ENCODE data around the gene TMA7B. TPM values are rescaled to one million over a fixed set of nuclear protein-coding genes. Genes with fewer than 3 reads are reported as not detected.

The TMA7B gene
- polyA plus RNA-seq, 6 donors from 2014 or later: 0.60 to 3.3 (median 0.96) TPM

- no peak for DNase-seq
Observed at GRCh38 chr22:39965748-39966147, 5.6 kb downstream of the TMA7B start.

GRCh38 chr22:39966470-39966869, 6.3 kb downstream of the TMA7B start:
- H3K27ac Mint-ChIP-seq: peak overlapping the region in 1 of 6 donors; percentile 38
- ATAC-seq (ENCODE audit: low read depth in 2 of 2) (no peak), DNase-seq (no peak)
- H3K4me1 Mint-ChIP-seq: peaks cover 0 to 5% (median 2%) of the 10 kb centered on the region in 3 donors
- no peaks in the 10 kb centered on the region for H3K9me3 Mint-ChIP-seq
- H3K27me3 Mint-ChIP-seq: no peaks in the 10 kb centered on the region
- H3K36me3 Mint-ChIP-seq: peaks cover 27 to 35% of the 10 kb centered on the region in 2 donors
- no peak overlapping the region for H3K4me3 Mint-ChIP-seq

More at GRCh38 chr22:39965748-39966147, 5.6 kb downstream of the TMA7B start:
- H3K9me3 Mint-ChIP-seq: no peaks in the 10 kb centered on the region
- H3K4me1 Mint-ChIP-seq: peaks cover 4 to 10% (median 4%) of the 10 kb centered on the region in 3 donors
- H3K4me3 Mint-ChIP-seq: no peak overlapping the region
- no peaks in the 10 kb centered on the region for H3K27me3 Mint-ChIP-seq
- no peak for ATAC-seq (ENCODE audit: low read depth in 2 of 2)
- H3K36me3 Mint-ChIP-seq: peaks cover 31 to 40% of the 10 kb centered on the region in 2 donors
- H3K27ac Mint-ChIP-seq: peak overlapping the region in 1 of 6 donors; percentile 39

GRCh38 chr22:39967103-39967829, 7.1 kb downstream of the TMA7B start:
- no peaks in the 10 kb centered on the region for H3K4me1 Mint-ChIP-seq
- ATAC-seq (ENCODE audit: low read depth in 2 of 2): no peak
- no peak for DNase-seq

GRCh38 chr22:39967996-39968972, 8.1 kb downstream of the TMA7B start:
- Mint-ChIP-seq H3K9me3 (no peaks in the 10 kb centered on the region), H3K4me3 (no peak overlapping the region), H3K4me1 (no peaks in the 10 kb centered on the region), H3K27ac (peak overlapping the region in 1 of 6 donors; percentile 1), H3K36me3 (peaks cover 28 to 40% of the 10 kb centered on the region in 2 donors), H3K27me3 (no peaks in the 10 kb centered on the region)
- DNase-seq: no peak
- ATAC-seq (ENCODE audit: low read depth in 2 of 2): no peak

More at GRCh38 chr22:39967103-39967829, 7.1 kb downstream of the TMA7B start:
- H3K4me3 Mint-ChIP-seq: no peak overlapping the region
- H3K9me3 Mint-ChIP-seq: no peaks in the 10 kb centered on the region
- H3K36me3 Mint-ChIP-seq: peaks cover 28 to 36% of the 10 kb centered on the region in 2 donors
- no peaks in the 10 kb centered on the region for H3K27me3 Mint-ChIP-seq
- H3K27ac Mint-ChIP-seq: peak overlapping the region in 2 of 6 donors; percentile 42 to 69

GRCh38 chr22:39970742-39971141, 10.5 kb downstream of the TMA7B start:
- no peak overlapping the region for H3K4me3 Mint-ChIP-seq
- no peak for ATAC-seq (ENCODE audit: low read depth in 2 of 2)
- no peaks in the 10 kb centered on the region for H3K27me3 Mint-ChIP-seq
- peaks cover 23 to 37% of the 10 kb centered on the region in 2 donors for H3K36me3 Mint-ChIP-seq
- H3K9me3 Mint-ChIP-seq: no peaks in the 10 kb centered on the region
- H3K4me1 Mint-ChIP-seq: no peaks in the 10 kb centered on the region
- H3K27ac Mint-ChIP-seq: peak overlapping the region in 1 of 6 donors; percentile 33
- no peak for DNase-seq

GRCh38 chr22:39972641-39973040, 12.4 kb downstream of the TMA7B start:
- Mint-ChIP-seq H3K4me1 (no peaks in the 10 kb centered on the region), H3K27me3 (no peaks in the 10 kb centered on the region), H3K36me3 (peaks cover 22 to 27% of the 10 kb centered on the region in 2 donors), H3K4me3 (no peak overlapping the region), H3K27ac (peak overlapping the region in 1 of 6 donors; percentile 6), H3K9me3 (no peaks in the 10 kb centered on the region)
- ATAC-seq (ENCODE audit: low read depth in 2 of 2) (no peak), DNase-seq (no peak)

- DNase-seq: no peak
- no peak for ATAC-seq (ENCODE audit: low read depth in 2 of 2)
- Mint-ChIP-seq H3K27me3 (peaks cover 0 to 5% (median 0%) of the 10 kb centered on the region in 3 donors), H3K27ac (peak overlapping the region in 1 of 6 donors; percentile 30), H3K36me3 (peaks cover 16 to 20% of the 10 kb centered on the region in 2 donors), H3K4me1 (no peaks in the 10 kb centered on the region), H3K9me3 (no peaks in the 10 kb centered on the region), H3K4me3 (no peak overlapping the region)
Observed at GRCh38 chr22:39973656-39974055, 13.5 kb downstream of the TMA7B start.

GRCh38 chr22:39974065-39974464, 13.9 kb downstream of the TMA7B start:
- Mint-ChIP-seq H3K27me3 (peaks cover 3 to 5% (median 3%) of the 10 kb centered on the region in 3 donors), H3K27ac (peak overlapping the region in 1 of 6 donors; percentile 30), H3K36me3 (peaks cover 12 to 16% of the 10 kb centered on the region in 2 donors), H3K4me3 (no peak overlapping the region), H3K9me3 (peaks cover 0 to 2% (median 0%) of the 10 kb centered on the region in 7 donors), H3K4me1 (no peaks in the 10 kb centered on the region)
- ATAC-seq (ENCODE audit: low read depth in 2 of 2) (no peak), DNase-seq (no peak)

GRCh38 chr22:39979048-39979447, 18.9 kb downstream of the TMA7B start:
- no peak overlapping the region for H3K27ac Mint-ChIP-seq
- no peak overlapping the region for H3K4me3 Mint-ChIP-seq
- H3K27me3 Mint-ChIP-seq: peaks cover 5 to 22% (median 19%) of the 10 kb centered on the region in 3 donors
- ATAC-seq (ENCODE audit: low read depth in 2 of 2) (no peak), DNase-seq (no peak)
- H3K9me3 Mint-ChIP-seq: peaks cover 0 to 2% (median 0%) of the 10 kb centered on the region in 7 donors
- peaks cover 0 to 7% of the 10 kb centered on the region in 2 donors for H3K36me3 Mint-ChIP-seq
- H3K4me1 Mint-ChIP-seq: no peaks in the 10 kb centered on the region

GRCh38 chr22:39979458-39979857, 19.3 kb downstream of the TMA7B start:
- Mint-ChIP-seq H3K4me3 (peak overlapping the region in 1 of 8 donors; percentile 4), H3K4me1 (no peaks in the 10 kb centered on the region), H3K27me3 (peaks cover 5 to 24% (median 23%) of the 10 kb centered on the region in 3 donors), H3K27ac (no peak overlapping the region), H3K36me3 (peaks cover 0 to 8% of the 10 kb centered on the region in 2 donors), H3K9me3 (peaks cover 0 to 2% (median 0%) of the 10 kb centered on the region in 7 donors)
- DNase-seq: no peak
- ATAC-seq (ENCODE audit: low read depth in 2 of 2): no peak

GRCh38 chr22:39980596-39980995, 20.4 kb downstream of the TMA7B start:
- H3K4me1 Mint-ChIP-seq: no peaks in the 10 kb centered on the region
- no peak overlapping the region for H3K27ac Mint-ChIP-seq
- no peak for DNase-seq

GRCh38 chr22:39983346-39983745, 23.1 kb downstream of the TMA7B start:
- Mint-ChIP-seq H3K36me3 (peaks cover 0 to 8% of the 10 kb centered on the region in 2 donors), H3K4me3 (peak overlapping the region in 1 of 8 donors; percentile 6), H3K27ac (peak overlapping the region in 1 of 6 donors; percentile 65), H3K27me3 (peaks cover 11 to 49% (median 47%) of the 10 kb centered on the region in 3 donors), H3K4me1 (no peaks in the 10 kb centered on the region), H3K9me3 (peaks cover 0 to 2% (median 0%) of the 10 kb centered on the region in 7 donors)
- ATAC-seq (ENCODE audit: low read depth in 2 of 2): no peak
- DNase-seq: no peak

More at GRCh38 chr22:39980596-39980995, 20.4 kb downstream of the TMA7B start:
- no peak for ATAC-seq (ENCODE audit: low read depth in 2 of 2)
- peaks cover 0 to 8% of the 10 kb centered on the region in 2 donors for H3K36me3 Mint-ChIP-seq
- H3K27me3 Mint-ChIP-seq: peaks cover 9 to 35% (median 33%) of the 10 kb centered on the region in 3 donors
- H3K9me3 Mint-ChIP-seq: peaks cover 0 to 2% (median 0%) of the 10 kb centered on the region in 7 donors
- H3K4me3 Mint-ChIP-seq: no peak overlapping the region

- DNase-seq (no peak), ATAC-seq (ENCODE audit: low read depth in 2 of 2) (no peak)
- Mint-ChIP-seq H3K36me3 (peaks cover 0 to 8% of the 10 kb centered on the region in 2 donors), H3K27me3 (peaks cover 17 to 52% (median 51%) of the 10 kb centered on the region in 3 donors), H3K9me3 (no peaks in the 10 kb centered on the region), H3K4me3 (no peak overlapping the region), H3K4me1 (peaks cover 0 to 2% (median 0%) of the 10 kb centered on the region in 3 donors), H3K27ac (no peak overlapping the region)
Observed at GRCh38 chr22:39984006-39984405, 23.8 kb downstream of the TMA7B start.

Data from naive B cell (primary cell).